GM12878 (cell line): ENCODE measurements around the gene MTMR10. TPM values are rescaled to one million over a fixed set of nuclear protein-coding genes. Genes with fewer than 3 reads are reported as not detected.

Experiments
- ATAC-seq: fragments of 200-7000 bp; cut with Tn5 transposase; 3 replicates; pipeline ENCODE4 v1.9.1; 2020; ENCODE audit warnings: mild to moderate bottlenecking, moderate library complexity
- BruUV-seq: library from RNA; stranded (reverse); fragments of 400-500 nt; replicated peaks from 2 replicates; lab custom pipeline; 2021; lab: Mats Ljungman, UMichigan
- CTCF ChIA-PET: fragments of 300-600 bp; sonication (Branson Sonifier 250); formaldehyde crosslinking; extraction: SDS; loops from one replicate; lab custom pipeline; 2021; ENCODE audit warnings: inconsistent platforms; lab: Yijun Ruan, JAX
- POLR2A ChIA-PET: fragments of 350-600 bp; formaldehyde crosslinking; extraction: SDS; loops from one replicate; lab custom pipeline; 2021; ENCODE audit warnings: inconsistent platforms; lab: Charles Lee
- RAD21 ChIA-PET: fragments of 300-600 bp; sonication (Branson Sonifier 250); formaldehyde crosslinking; loops from one replicate; lab custom pipeline; 2023; ENCODE audit warnings: antibody characterized with exemption; ENCODE audit not compliant: unreplicated experiment; lab: Charles Lee
- SMC1A ChIA-PET: fragments of 300-600 bp; sonication (Branson Sonifier 250); formaldehyde crosslinking; loops from one replicate; lab custom pipeline; 2023; ENCODE audit not compliant: unreplicated experiment, uncharacterized antibody; lab: Charles Lee
- DNase-seq: peaks from one replicate; pipeline ENCODE4 v3.0.0-alpha.2; 2011; ENCODE audit warnings: low read depth, low spot score
- FAIRE-seq: peaks from 3 replicates; lab custom pipeline; 2011; peaks lifted over from hg19 to GRCh38; lab: Jason Lieb, UNC
- H2AFZ ChIP-seq: 2 replicates; pipeline ENCODE4 v1.6.0; 2011; ENCODE audit warnings: low read depth, low read length, control low read depth; ENCODE audit not compliant: control insufficient read depth
- H3K27ac ChIP-seq: 2 replicates; pipeline ENCODE4 v1.5.1; 2011; ENCODE audit warnings: control low read depth; ENCODE audit not compliant: control insufficient read depth, insufficient read depth
- H3K27me3 ChIP-seq, 2 experiments: replicated peaks in 1 of 2; 2 replicates each; pipeline versions ENCODE4 v1.6.0 to v1.6.1; 2011; ENCODE audit warnings: low read length in 1 of 2; ENCODE audit not compliant: control insufficient read depth in 2 of 2, insufficient read depth in 2 of 2
- H3K36me3 ChIP-seq, 2 experiments: 2 replicates each; pipeline ENCODE4 v1.5.1; 2011; ENCODE audit warnings: low read length in 1 of 2; ENCODE audit not compliant: control insufficient read depth in 2 of 2, insufficient read depth in 2 of 2
- H3K4me1 ChIP-seq: 2 replicates; pipeline ENCODE4 v1.6.1; 2011; ENCODE audit warnings: mild to moderate bottlenecking, low read length, moderate library complexity, mixed read lengths; ENCODE audit not compliant: control insufficient read depth, insufficient read depth
- H3K4me2 ChIP-seq: 2 replicates; pipeline ENCODE4 v1.6.0; 2011; ENCODE audit warnings: control low read depth; ENCODE audit not compliant: control insufficient read depth, insufficient read depth
- H3K4me3 ChIP-seq: fragments of 200-600 bp; sonication (generic); 2 replicates; pipeline ENCODE4 v1.5.1; 2016
- H3K79me2 ChIP-seq: 2 replicates; pipeline ENCODE4 v1.6.0; 2011; ENCODE audit warnings: low read length; ENCODE audit not compliant: control insufficient read depth, insufficient read depth
- H3K9ac ChIP-seq: 2 replicates; pipeline ENCODE4 v1.8.0; 2011; ENCODE audit warnings: low read length, control low read depth, mixed read lengths; ENCODE audit not compliant: control insufficient read depth, insufficient read depth
- H3K9me3 ChIP-seq: replicated peaks from 3 replicates; pipeline ENCODE4 v1.5.1; 2011; ENCODE audit warnings: mild to moderate bottlenecking, low read length; ENCODE audit not compliant: control insufficient read depth, insufficient read depth
- H4K20me1 ChIP-seq: 2 replicates; pipeline ENCODE4 v1.6.0; 2011; ENCODE audit not compliant: control insufficient read depth, insufficient read depth
- BCL3 ChIP-seq: IDR thresholded peaks from 2 replicates; pipeline ENCODE4 v1.6.1; 2011; ENCODE audit warnings: borderline replicate concordance, low read depth, mild to moderate bottlenecking, moderate library complexity, low read length; ENCODE audit not compliant: insufficient read depth, poor library complexity, severe bottlenecking
- CEBPZ ChIP-seq: fragments of 150-350 bp; IDR thresholded peaks from 2 replicates; pipeline ENCODE4 v1.6.1; 2016; ENCODE audit warnings: low read depth, low read length
- FOS ChIP-seq: IDR thresholded peaks from 3 replicates; pipeline ENCODE4 v1.6.1; 2011; ENCODE audit warnings: borderline replicate concordance; ENCODE audit not compliant: insufficient read length; ENCODE audit errors: extremely low read depth
- IKZF2 ChIP-seq, 2 experiments: fragments of 450-650 bp; IDR thresholded peaks; 2 replicates each; pipeline ENCODE4 v1.6.1; 2017; ENCODE audit warnings: mild to moderate bottlenecking in 2 of 2, moderate library complexity in 2 of 2
- KLF5 ChIP-seq: fragments of 450-650 bp; IDR thresholded peaks from 2 replicates; pipeline ENCODE4 v1.6.1; 2014; ENCODE audit warnings: mild to moderate bottlenecking; ENCODE audit not compliant: partially characterized antibody
- PAX5 ChIP-seq: IDR thresholded peaks from 2 replicates; pipeline ENCODE4 v1.6.1; 2011; ENCODE audit warnings: low read depth, low read length, borderline replicate concordance
- RB1 ChIP-seq: fragments of 450-650 bp; formaldehyde crosslinking; IDR thresholded peaks from 2 replicates; pipeline ENCODE4 v1.6.1; 2017; ENCODE audit warnings: mild to moderate bottlenecking, borderline replicate concordance
- RELA ChIP-seq: fragments of 450-650 bp; IDR thresholded peaks from 2 replicates; pipeline ENCODE4 v1.8.0; 2014; ENCODE audit warnings: borderline replicate concordance; ENCODE audit not compliant: partially characterized antibody
- SIN3A ChIP-seq: IDR thresholded peaks from 2 replicates; pipeline ENCODE4 v1.6.1; 2012; ENCODE audit warnings: low read depth, low read length, improper control_type of control experiment
- SP1 ChIP-seq: IDR thresholded peaks from one replicate; pipeline ENCODE4 v1.6.1; 2011; ENCODE audit warnings: low read depth, low read length
- SREBF2 ChIP-seq: IDR thresholded peaks from 2 replicates; pipeline ENCODE4 v1.6.1; 2012; ENCODE audit warnings: mild to moderate bottlenecking, low read length
- YY1 ChIP-seq: IDR thresholded peaks from 2 replicates; pipeline ENCODE4 v1.6.1; 2011; ENCODE audit warnings: low read depth, mild to moderate bottlenecking, low read length
- WGBS: methylation state at CpG from one replicate; pipeline ENCODE4 v1.1.6; 2016; ENCODE audit warnings: low lambda C conversion rate; ENCODE audit not compliant: insufficient replicate concordance, insufficient coverage; ENCODE audit errors: missing lambda C conversion rate; 5-methylcytosine and 5-hydroxymethylcytosine counted together
- in situ Hi-C: fragments of 300-500 bp; cut with MboI; formaldehyde crosslinking; loops from 9 replicates; pipeline ENCODE4 v1.14.3; 2018; ENCODE audit warnings: mixed read lengths
- intact Hi-C: fragments of 100-400 bp; cut with micrococcal nuclease; formaldehyde crosslinking; loops from one replicate; pipeline ENCODE4 v1.14.2; 2022; ENCODE audit not compliant: unreplicated experiment
- polyA plus RNA-seq, 11 experiments: library from polyadenylated mRNA; depleted of rRNA in 4 of 11; unstranded in 6 of 11; stranded (reverse) in 5 of 11; fragments of >200 nt; fragmentation: Nextera tagmentation in 4 of 11; fragmentation: Illumina TruSeq in 1 of 11; extraction: Ambion mirVana in 4 of 11; extraction: Trizol in 1 of 11; gene quantifications; 1 replicate in 1 of 11; 2 replicates in 10 of 11; pipeline versions ENCODE4 v1.2.1 to v1.2.3, GENCODE V29; 2011 to 2016; ENCODE audit warnings: inconsistent platforms in 2 of 11, missing spikeins in 2 of 11, low read depth in 1 of 11
- total RNA-seq, 4 experiments: library from RNA; depleted of rRNA in 3 of 4; stranded (reverse); fragments of >200 nt in 3 of 4; fragmentation: Illumina TruSeq in 1 of 4; extraction: Trizol in 1 of 4; gene quantifications; 2 replicates each; pipeline versions ENCODE4 v1.2.1 to v1.2.3, GENCODE V29; 2013 to 2021
- TF ChIP-seq, protein P1 (sequence below): IDR thresholded peaks from 2 replicates; pipeline ENCODE4 v1.6.1; 2012; ENCODE audit warnings: mild to moderate bottlenecking, low read depth, low read length
- TF ChIP-seq, protein P2 (sequence below): IDR thresholded peaks from 2 replicates; pipeline ENCODE4 v1.6.1; 2012; ENCODE audit warnings: low read depth, low read length, improper control_type of control experiment

Gene MTMR10
- total and polyA plus RNA-seq, 10 of the 15 experiments (the other 5 are each of a cell fraction or from before 2014, with no cell fraction given), result 1.9 to 13.6 (median 8.9) TPM

- no peak for FAIRE-seq
- Histone ChIP-seq H3K9ac (no peak overlapping the region), H3K4me1 (no peaks in the 10 kb centered on the region), H3K27me3 (no peaks in the 10 kb centered on the region), H3K9me3 (no peaks in the 10 kb centered on the region), H3K36me3 (no peaks in the 10 kb centered on the region), H3K4me3 (no peak overlapping the region), H3K4me2 (no peak overlapping the region), H3K79me2 (no peaks in the 10 kb centered on the region), H3K27ac (no peak overlapping the region), H2AFZ (no peak overlapping the region), H4K20me1 (no peaks in the 10 kb centered on the region)
- intact Hi-C loops, result no loop called here
- ChIA-PET POLR2A (no interaction called here), SMC1A (no interaction called here), RAD21 (no interaction called here), CTCF (no interaction called here)
- BruUV-seq, result no TSS peak
- ATAC-seq, result no peak
- in situ Hi-C loops, result no loop called here
- 17% methylated on average over 4 of the region's 4 CpGs for WGBS
- no peak for DNase-seq
- TF ChIP-seq CEBPZ, result no peak
- no peak for TF ChIP-seq BCL3
- no peak for TF ChIP-seq RELA
- no peak for TF ChIP-seq SIN3A
- no peak for TF ChIP-seq FOS
- TF ChIP-seq SREBF2, result no peak
- no peak for TF ChIP-seq IKZF2 (IDR thresholded peaks at IDR 0.05)
- TF ChIP-seq RB1, result no peak
- TF ChIP-seq SP1, result no peak
- TF ChIP-seq YY1, result no peak
- TF ChIP-seq, protein P1, sequence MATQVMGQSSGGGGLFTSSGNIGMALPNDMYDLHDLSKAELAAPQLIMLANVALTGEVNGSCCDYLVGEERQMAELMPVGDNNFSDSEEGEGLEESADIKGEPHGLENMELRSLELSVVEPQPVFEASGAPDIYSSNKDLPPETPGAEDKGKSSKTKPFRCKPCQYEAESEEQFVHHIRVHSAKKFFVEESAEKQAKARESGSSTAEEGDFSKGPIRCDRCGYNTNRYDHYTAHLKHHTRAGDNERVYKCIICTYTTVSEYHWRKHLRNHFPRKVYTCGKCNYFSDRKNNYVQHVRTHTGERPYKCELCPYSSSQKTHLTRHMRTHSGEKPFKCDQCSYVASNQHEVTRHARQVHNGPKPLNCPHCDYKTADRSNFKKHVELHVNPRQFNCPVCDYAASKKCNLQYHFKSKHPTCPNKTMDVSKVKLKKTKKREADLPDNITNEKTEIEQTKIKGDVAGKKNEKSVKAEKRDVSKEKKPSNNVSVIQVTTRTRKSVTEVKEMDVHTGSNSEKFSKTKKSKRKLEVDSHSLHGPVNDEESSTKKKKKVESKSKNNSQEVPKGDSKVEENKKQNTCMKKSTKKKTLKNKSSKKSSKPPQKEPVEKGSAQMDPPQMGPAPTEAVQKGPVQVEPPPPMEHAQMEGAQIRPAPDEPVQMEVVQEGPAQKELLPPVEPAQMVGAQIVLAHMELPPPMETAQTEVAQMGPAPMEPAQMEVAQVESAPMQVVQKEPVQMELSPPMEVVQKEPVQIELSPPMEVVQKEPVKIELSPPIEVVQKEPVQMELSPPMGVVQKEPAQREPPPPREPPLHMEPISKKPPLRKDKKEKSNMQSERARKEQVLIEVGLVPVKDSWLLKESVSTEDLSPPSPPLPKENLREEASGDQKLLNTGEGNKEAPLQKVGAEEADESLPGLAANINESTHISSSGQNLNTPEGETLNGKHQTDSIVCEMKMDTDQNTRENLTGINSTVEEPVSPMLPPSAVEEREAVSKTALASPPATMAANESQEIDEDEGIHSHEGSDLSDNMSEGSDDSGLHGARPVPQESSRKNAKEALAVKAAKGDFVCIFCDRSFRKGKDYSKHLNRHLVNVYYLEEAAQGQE, result no peak
- no peak for TF ChIP-seq PAX5
- TF ChIP-seq, protein P2, sequence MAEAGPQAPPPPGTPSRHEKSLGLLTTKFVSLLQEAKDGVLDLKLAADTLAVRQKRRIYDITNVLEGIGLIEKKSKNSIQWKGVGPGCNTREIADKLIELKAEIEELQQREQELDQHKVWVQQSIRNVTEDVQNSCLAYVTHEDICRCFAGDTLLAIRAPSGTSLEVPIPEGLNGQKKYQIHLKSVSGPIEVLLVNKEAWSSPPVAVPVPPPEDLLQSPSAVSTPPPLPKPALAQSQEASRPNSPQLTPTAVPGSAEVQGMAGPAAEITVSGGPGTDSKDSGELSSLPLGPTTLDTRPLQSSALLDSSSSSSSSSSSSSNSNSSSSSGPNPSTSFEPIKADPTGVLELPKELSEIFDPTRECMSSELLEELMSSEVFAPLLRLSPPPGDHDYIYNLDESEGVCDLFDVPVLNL, result no peak
- no peak for TF ChIP-seq KLF5
Observed at GRCh38 chr15:30889196-30889595, 102.2 kb downstream of the MTMR10 start.
